GM21825 (cell line): ENCODE data around the gene EML6.
A peak's percentile ranks its signal among the peaks of the same experiment; 100 is the strongest.

Experiments used
- ATAC-seq: cut with Tn5 transposase; IDR thresholded peaks from one replicate; pipeline ENCODE4 v1.9.1; 2021; ENCODE audit warnings: mild to moderate bottlenecking, moderate library complexity; ENCODE audit not compliant: unreplicated experiment

Gene EML6

GRCh38 chr2:54789878-54790277, 66.4 kb downstream of the EML6 start:
- ATAC-seq: no peak

- ATAC-seq: no peak
Observed at GRCh38 chr2:54791831-54792230, 68.4 kb downstream of the EML6 start.

- no peak for ATAC-seq
Observed at GRCh38 chr2:54797307-54797706, 73.8 kb downstream of the EML6 start.

GRCh38 chr2:54801352-54801751, 77.9 kb downstream of the EML6 start:
- no peak for ATAC-seq

DNA sequence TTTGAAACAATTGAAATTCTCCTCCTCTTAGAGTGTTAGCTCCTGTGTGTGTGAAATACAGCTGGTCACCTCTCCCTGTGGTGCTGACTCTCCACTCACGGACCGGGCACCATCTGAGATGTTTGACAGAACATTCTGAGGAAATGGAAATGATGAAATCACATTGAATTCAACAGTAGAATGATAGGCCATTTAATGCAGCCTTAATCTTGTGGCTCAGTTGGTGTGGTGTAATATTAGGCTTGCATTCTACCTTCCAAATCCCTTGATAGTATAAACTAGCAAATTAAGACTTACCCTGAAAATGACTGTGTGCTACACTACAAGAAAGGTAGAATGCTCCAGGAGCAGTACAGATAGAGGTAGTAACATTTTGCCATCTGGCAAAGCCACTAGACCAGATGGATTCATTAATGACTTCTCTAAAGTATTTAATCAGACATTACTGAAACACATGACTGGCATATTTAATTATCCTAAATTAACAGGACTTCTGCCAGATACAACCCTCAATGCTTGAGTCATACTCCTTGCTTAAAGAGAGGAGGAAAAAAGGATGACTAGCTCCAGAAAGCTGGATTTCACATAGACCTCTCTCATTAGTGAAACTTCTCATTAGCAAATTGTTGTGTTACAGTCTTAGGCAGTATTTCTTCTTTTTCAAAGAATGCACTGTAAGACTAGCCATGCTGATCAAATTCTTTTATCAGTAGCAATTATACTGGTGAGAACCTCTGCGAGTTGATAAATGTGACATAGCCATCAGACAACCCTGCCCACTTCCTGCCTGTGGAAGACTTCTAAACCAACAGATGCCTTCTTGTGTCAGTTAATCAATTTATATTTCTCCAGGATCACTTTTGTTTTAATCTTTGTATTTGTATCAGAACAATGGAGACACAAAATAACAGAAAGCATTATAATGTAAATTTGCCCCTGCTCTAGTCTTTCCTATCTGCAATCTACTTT, 80.6 kb downstream of the EML6 start:
- ATAC-seq: no peak

DNA sequence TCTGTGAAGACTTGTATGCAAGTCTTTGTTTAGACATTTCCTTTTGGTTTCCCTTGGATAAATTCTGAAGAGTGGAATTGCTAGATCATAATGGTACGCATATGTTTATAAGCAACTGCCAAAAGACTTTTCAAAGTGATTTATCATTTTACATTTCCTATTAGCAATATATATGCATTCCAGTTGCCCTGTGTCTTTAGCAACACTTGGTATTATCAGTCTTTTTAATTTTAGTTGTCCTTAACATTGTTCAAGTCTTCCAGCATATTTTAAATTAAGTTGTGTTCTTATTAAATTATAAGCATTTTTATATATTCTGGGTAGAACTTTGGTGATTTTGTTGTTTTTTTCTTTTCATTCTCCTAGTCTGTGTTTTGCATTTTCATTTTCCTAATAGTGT, 81.8 kb downstream of the EML6 start:
- no peak for ATAC-seq

DNA sequence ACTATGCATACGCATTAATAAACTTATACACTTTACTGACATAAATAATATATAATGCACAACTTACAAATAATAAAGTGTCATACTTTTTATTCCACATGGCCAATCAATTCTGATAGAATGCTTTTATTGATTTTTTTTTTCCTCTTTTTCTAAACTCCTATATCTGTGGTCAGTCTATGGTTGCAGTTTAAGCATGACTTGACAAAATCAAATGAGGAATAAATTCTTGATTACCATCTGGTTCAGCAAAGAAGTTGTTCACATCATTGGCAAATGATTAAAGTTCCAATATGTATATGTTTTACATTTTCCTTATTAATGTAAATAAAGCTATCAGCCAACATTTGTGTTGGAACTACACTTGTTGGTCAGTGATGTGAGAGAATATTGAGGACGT, 83.5 kb downstream of the EML6 start:
- no peak for ATAC-seq

DNA sequence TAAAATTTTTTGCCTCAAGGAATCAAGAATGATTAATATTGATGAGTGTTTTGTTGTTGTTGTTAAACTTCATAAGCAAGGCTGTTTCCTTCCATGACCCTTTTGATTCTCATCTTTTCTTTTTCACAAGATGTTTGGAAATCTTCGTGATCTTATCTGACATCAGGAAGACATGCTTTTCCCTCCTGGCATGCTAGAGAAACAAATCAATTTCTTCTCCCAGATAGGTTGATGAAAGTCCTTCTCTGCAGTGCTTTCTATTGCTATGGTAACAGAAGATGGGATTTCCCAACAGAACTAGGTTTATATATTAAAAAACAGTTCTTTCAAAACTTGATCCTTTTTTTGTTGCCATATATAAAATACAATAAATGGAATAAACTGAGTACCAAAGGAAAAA, 85.2 kb downstream of the EML6 start:
- ATAC-seq: no peak

GRCh38 chr2:54809819-54810218, 86.4 kb downstream of the EML6 start:
- no peak for ATAC-seq

DNA sequence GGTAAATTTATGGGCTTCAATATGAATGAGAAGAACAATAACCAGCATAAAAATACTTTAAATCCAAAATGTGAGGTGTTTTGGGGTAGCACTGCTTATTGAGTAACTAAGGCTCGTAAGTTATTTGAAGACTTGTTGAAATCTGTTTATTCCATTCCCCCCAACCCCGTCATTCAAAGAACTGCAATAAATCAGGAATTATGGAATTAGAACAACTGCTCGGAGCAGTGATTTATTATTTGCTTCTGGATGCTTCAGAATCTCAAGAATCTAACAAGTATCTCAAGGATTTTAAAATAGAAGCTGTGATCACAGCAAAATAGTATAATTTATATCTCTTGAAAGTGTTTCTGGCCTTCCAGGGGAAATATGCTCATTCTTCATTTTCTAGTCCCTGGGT, 86.8 kb downstream of the EML6 start:
- ATAC-seq: no peak

GRCh38 chr2:54813584-54813983, 90.1 kb downstream of the EML6 start:
- ATAC-seq: no peak

DNA sequence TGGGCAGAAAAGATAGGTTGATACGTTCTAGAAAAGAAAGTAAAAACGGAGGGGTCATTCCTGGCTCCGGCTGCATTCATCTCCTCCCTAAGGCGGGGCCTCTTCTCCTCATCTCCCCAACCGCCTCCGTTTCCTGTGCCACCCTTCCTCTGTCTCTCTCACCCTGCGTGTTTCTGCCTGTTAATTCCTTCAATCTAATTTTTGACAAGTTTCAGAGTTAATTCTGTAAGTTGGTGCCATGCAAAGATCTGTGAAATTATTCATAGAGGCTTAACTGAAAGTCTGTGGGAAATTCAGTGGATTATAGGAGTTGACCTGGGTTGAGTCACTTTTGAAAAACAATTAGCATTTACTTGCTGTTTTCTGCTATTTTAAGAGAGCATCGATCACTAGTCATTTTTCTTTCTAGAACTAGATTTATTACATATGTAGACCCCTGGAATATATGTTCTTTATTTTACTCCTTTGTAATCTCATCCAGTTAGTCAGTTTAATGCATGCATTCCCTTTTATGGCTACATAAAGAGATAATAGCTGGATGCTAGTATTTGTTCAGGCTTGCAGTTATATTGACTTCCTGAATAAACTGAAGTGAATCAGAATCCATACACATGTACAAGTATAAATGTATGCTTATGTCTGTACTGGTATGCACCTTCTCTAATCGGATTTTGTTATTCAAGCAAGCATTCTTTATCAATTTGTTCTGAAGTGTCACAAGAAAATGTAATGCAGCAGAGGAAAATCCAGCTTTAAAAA, 91.1 kb downstream of the EML6 start:
- no peak for ATAC-seq

GRCh38 chr2:54815148-54815539, 91.7 kb downstream of the EML6 start:
- ATAC-seq: no peak

DNA sequence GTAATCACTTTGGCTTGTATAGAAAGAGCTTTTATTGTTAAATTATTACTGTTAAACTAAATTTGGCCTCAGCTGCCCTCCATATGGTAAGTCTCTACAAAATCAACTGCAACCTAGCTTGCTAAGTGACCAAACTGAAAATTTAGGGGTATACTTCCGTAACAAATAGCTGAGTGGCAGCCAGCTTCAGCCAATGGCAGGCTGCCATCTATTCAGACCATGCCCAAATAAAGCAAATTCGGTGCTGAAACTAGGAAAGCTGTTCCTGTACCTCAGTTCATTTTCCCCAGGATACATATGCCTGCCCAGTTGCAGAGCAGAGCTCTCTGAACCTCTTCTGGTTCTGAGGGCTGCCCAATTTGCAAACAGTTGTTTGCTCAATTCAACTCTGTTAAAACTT, 94.8 kb downstream of the EML6 start:
- ATAC-seq: no peak

GRCh38 chr2:54820558-54820957, 97.1 kb downstream of the EML6 start:
- ATAC-seq: no peak

- no peak for ATAC-seq
Observed at GRCh38 chr2:54824567-54824966, 101.1 kb downstream of the EML6 start.

GRCh38 chr2:54830546-54830945, 107.1 kb downstream of the EML6 start:
- ATAC-seq: no peak

DNA sequence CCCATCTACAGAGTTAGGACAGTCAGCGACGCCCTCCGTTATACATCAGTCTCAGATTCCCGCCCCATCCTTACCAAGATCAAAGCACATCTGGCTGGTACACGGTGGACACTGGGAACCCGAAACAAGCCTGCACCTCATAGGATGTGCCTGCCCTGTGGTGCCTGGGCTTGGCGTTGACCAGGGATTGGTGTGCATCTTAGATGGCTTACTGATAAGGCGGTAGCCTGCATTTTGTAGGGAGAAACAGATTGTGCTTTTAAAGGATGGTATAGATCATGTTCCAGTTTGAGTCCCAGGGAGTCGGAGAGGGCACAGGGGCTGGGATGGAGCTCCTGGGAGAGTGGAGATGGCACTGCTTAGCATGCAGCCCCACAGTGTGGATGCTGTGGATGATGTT, 108.0 kb downstream of the EML6 start:
- no peak for ATAC-seq

DNA sequence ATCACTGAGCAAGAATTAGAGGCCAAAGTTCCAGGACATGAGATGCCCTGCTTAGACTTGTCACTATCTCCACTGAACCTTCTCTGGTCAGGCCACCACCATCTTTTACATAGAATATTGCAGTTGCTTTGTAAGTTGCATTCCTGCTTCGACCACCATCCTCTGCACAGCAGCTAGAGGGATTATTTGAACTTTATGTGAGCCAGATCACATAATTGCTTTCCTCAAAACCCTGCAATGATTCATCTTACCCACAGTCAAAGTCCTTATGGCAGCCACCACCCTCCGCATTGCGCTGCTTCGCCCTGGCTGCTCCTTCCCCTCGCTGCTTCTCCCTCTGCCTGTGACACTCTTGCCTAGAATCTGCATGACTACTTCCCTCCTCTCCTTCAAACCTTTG, 111.3 kb downstream of the EML6 start:
- no peak for ATAC-seq

- no peak for ATAC-seq
Observed at GRCh38 chr2:54836477-54836876, 113.0 kb downstream of the EML6 start.

GRCh38 chr2:54838585-54839035, 115.1 kb downstream of the EML6 start:
- ATAC-seq: peak; percentile 72
